ENCODE data around the gene ANGPTL4.
"Not testable (repeated sequence)": the region's sequence is repeated elsewhere in the genome, so short reads cannot be mapped to it uniquely, and the experiment has no call there.

Gene ANGPTL4

DNA sequence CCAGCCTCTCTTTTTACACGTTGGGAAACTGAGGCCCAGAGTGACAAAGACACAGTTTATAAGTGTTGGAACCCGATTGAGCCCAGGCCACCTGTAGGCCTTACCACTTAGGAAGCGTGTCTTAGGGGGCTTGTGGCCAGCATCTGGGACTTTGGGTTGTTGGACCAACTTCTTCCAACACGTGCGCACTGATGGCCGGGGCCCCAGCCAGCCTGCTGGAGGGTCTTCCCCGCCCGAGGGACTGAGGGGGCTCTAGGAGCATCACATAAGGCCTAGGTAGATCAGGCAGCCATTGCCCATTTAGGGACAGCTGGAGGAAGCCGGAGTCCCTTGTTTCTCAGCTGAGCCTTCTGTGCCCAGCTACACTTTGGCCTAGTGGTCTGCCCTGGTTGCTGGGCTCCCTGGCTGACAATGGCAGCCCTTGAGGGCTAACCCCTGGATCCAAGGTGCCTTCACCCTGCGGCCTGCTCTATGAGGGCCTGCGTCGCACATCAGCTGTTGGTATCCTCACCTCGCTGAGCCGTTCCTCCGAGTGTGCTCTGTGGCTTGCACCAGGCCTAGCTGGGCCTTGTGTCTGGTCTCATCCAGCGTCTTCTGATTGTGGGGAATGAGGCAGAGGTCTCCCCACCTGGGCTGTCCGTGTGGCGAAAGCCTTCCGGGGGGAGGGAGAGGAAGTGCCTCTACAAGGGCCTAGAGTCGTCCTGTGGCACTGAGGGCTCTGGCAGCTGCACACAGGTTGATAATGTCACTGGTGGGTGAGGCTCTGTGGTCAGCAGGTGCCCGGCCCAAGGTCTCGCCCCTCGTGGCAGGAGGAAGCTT is 27.5 kb downstream of the ANGPTL4 start:
- DNase-seq: no peak

DNA sequence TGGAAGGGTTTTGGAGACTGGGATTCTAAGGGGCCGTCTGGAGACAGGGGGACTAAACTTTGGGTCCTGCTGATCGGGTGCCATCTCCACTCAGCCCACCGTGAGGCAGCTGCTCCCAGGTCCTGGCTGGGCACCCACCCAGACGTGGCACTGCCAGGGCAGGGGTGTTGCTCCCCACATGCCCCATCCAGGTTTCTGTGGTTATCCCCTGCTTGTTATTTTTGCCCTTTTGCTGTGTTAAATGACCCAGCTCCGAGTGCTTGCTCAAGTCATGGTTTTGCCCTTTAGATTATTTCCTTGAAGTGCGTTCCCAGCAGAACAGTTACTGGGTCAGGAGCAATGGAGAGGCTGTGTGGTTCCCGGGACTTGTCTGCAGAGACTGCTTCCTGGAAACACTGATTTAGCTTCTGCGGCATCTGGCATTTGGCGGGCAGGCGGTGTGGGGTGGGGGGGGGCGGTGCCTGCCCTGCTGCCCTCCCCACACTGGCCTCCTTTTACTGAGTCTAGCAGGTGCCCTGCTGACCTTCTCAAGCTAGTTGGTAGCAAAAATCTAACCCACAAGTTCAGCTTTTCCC is 28.1 kb downstream of the ANGPTL4 start:
- no peak for DNase-seq

DNA sequence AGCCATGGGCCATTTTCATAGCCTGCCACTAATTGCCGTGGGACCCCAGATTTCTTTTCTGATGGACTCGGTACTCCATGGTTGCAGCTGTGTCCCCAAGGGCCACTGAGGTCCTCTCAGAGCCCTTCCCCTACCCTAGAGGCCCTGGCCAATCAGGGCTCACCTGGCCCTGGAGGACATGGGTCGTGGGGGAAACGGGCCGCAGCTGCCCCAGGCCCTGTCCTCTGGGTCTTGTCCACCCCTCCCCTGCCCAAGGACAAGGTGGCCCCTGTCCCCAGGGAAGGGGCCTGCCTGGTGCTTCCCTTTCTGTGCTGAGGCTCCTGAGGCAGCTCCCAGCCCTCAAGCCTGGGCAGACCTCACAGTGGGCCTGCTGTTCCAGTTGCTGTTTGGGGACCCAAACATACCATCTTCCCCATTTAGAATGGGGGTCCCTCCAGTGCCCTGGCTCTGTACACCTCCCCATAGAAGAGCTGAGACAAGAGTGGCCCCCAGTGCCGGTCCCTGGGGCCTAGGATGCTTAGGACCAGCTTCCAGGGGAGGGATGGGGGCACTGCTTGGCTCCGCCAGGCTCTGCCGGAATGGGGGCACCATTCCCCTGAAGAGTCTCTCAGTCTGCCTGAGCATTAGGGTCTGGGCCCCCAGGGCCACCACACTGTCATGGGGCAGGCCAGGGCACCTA is 29.4 kb downstream of the ANGPTL4 start:
- DNase-seq: no peak

DNA sequence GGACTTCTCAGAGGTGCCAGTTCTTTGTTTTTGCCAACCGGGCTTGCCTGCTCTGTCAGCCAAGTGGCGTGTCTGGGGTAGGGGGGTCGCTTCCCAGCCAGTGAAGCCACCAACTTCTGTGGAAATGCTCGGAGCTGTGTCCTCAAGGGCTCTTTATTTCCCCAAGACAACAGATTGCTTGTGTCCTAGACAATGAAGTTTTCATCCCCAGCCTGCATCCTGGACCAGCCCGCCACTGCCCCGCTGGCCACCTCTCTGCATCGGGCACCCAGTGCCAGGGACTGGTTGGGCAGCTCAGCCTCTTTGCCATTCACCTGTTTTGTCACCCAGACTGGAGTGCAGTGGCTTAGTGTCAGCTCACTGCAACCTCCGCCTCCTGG is 29.9 kb downstream of the ANGPTL4 start:
- DNase-seq: no peak

DNA sequence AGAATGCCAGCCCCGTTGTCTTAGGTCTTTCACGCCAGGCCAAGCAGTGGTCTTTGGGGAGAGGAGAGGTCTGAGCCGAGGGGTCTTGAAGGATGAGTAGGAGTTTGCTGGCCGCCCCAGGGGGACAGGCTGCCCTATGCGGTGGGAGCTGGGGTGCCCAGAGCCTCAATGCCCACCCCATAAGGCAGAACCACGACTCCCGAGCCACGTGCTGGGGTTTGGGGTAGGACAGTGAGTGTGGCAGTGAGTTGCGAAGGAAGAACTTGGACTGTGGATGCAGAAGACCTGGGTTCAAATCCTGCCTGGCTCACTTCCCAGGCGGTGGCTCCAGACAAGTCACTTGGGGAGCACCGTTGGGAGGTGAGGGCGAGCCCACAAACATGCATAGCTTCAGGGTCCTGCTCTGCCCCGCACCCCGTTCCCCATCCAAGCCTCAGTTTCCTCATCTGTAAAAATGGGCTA is 31.7 kb downstream of the ANGPTL4 start:
- DNase-seq: no peak

DNA sequence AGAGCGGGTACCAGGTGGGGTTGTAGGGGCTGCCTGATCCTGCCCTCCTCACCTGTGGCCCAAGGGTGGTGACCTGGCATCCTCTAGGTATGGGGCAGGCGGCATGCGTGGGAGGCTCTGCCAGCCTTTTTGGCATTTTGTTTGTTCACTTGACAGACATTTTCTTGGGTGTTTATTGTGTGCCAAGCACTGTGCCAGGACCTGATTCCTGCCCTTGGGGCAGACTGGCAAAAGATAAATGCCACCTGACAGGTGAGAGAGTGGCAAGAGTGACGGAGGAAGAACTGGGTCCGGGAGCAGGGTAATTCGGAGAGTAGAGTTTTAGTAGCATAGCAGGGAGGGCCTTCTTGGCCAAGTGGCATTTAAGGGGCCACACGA is 32.2 kb downstream of the ANGPTL4 start:
- no peak for DNase-seq

DNA sequence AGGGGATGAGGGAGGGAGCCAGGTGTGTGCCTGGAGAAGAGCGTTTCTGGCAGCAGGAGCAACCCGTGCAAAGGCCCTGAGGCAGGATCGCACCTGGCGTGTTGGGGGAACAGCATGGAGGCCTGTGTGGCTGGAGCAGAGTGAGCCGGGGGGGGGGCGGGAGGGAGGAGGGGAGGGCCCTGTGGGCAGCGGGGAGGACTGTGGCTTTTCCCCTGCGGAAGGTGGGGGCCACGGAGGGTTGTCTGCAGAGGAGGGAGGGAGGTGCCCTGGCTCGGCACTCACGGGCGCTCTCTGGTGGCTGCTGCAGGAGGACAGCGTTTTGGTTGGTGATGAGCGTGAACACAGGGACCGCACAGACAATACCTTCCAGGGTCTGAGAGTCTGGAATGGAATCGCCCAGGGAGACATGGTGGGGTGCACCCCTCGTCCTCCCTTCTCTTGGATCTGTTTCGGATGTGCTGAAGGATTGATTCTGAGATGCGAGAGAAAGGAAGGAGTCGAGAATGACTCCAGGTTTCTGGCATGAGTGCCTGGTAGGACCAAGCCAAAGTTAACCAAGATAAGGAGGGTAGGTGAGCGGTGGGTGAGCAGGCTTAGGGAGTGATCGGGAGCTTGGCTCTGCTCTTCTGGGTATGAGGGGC is 32.7 kb downstream of the ANGPTL4 start:
- peak; percentile 16 to 41 (median 29) for DNase-seq

DNA sequence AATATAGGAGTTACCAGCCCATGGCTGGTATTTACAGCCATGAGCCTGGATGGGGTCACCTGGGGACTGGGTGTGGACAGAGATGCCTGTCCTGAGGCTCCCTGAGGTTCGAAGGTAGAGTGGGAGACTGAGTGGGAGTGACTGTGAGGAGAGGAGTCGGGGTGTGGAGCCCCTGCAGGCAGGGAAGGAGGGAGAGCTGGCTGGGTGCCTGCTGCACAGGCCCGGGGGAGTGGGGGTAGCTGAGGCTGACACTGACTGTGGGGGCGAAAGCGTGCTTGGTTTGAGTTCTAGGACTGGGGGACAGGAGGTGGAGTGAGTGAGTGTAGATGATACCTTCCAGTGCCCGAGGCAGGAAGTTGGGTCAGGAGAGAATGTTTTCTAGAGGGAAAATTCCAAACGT is 33.3 kb downstream of the ANGPTL4 start:
- no peak for DNase-seq

DNA sequence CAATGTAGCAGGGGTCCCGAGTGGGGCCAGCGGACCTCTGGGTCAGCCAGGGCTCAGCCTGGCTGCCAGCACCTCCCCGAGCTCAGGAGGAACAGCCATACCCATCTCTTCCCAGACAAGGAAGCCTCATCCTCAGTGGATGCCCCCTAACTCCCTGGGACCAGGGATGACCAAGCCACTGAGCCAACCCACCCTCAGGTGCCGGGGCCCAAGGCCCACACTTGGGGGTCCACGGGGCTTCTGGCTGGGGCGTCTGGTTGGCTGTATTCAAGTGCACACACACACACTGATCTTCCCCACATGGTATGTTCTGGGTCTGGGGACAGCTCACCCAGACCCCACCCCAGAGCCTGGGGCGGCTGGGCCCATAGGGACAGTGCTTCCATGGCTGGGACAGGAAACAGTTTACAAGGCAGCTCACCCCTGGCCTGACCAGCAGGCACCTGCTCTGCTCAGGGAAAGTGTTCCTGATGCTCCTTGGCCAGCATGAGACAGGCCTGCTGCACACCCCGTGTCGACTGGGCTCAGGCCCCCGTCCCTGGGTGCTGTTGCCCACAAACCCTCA is 33.9 kb downstream of the ANGPTL4 start:
- no peak for DNase-seq

DNA sequence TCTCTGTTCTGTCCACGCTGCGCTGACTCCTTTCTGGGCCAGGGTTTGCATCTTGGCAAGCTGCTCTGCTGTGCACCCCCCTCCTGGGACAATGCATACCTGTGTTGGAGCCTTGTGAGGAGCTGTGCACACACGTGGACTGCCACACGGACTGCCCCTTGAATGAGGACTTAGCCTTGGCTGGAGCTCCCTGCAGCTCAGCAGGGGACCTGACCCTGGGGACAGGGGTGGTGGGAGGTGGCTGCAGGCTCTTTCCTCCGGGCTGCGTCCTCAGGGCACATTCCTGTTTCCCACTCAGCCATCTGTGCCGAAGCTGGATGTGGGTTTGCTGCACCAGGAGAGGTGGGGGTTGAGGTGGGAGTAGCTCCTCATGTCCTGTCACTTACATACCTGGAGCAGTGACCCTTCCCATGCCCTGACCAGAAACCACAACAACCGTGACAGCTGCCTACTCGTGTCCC is 34.4 kb downstream of the ANGPTL4 start:
- no peak for DNase-seq

DNA sequence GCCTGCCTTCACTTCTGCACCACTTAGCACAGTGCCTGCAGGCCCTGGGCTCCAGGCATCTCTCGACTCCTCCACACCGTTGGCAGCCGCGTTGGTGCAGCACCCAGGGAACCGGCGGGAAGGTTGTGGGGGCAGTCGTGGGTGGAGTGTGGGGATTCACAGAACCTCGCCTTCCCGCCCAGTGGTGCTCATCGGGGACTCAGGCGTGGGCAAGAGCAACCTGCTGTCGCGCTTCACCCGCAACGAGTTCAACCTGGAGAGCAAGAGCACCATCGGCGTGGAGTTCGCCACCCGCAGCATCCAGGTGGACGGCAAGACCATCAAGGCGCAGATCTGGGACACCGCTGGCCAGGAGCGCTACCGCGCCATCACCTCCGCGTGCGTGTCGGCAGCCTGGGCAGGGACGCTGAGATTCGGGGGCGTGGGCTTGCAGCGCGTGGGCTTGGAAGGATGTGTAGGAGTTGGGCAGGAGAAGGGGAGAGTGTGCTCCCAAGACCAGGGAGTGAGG is 35.8 kb downstream of the ANGPTL4 start:
- DNase-seq: no peak

DNA sequence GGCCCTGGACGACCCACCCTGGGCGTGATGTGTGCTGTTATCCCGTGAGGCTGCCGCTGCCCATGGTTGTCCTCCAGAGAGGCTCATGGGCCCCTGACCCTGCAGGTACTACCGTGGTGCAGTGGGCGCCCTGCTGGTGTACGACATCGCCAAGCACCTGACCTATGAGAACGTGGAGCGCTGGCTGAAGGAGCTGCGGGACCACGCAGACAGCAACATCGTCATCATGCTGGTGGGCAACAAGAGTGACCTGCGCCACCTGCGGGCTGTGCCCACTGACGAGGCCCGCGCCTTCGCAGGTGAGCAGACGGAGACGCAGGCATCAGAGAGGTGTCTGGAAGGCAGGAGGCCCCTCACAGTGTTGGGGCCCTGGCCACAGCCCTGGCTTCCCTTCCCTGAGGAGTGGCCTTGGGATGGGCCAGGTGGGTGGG is 38.0 kb downstream of the ANGPTL4 start:
- DNase-seq: no peak

DNA sequence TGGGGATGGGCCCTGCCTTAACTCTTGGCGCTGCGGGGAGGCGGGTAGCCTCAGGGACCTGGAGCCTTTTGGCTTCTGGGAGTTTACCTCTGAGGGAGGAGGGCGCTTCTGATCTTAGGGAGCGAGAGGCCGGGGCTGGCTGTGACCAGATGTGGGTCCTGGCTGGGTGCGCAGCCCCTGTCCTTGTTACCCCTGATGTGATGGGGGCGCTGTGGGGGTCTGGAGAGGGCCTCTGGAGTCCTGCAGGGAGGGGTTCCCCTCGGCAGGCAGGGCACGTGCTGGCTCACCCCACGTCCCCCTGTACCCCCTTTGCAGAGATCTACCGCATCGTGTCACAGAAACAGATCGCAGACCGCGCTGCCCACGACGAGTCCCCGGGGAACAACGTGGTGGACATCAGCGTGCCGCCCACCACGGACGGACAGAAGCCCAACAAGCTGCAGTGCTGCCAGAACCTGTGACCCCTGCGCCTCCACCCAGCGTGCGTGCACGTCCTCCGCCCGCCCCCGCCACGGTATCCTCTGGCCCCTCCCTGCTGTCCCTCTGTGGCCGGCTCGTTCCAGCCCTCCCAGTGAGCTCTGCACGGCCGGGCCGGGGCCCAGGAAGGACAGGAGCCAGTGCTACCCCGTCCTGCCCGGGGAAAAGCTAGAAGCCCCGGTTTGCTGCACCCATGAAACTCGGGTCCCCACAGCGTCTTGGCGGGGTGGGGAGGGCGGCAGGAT is 39.3 kb downstream of the ANGPTL4 start:
- DNase-seq: no peak

DNA sequence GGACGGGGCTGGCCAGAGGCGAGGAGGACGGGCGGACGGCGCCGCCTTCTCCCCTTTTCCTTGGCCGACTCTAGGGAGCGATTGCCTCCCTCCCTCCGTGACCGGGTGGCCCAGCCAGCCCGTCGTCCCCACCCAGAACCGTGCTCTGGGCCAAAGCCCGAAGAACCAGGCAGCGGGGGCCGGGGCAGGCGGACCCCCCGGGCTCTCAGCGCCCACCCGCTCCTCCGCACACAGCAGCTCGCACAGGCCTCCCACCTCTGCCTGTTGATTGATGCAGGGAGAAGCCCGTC is 39.8 kb downstream of the ANGPTL4 start:
- no peak for DNase-seq

DNA sequence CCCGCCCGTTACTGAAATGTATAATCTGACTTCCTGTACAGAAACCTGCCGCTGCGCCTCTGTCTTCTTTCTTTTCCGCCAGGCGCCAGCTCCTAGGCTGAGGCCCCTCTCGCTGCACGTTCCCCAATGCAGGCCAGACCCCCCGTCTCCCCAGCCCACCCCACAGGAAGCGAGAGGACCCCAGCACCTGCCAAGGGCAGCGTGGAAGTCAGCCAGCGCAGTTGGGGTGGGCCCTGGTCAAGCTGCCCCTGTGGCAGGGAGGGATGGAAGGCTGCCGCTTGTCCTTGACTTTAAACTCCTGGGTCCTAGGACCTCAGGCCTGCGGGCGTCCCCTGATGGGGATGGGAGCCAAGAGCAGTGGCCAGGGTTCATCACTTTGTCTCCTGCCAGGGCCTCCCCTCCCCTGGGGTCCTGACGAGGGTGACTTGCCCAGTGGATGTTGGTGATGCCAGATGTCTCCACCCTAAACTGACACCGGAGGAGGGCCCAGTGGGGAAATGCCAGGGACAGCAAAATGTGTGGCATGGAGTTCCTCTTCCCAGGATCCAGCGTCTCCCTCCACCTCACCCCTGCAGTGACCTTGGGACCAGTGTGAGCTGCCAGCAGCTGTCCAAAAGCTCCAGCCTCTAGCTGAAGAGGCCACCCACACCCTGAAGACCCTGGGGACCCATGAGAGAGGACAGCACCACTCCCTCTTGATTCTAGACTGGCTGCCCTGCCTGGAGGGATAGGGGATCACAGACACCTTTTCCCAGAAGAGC is 40.6 kb downstream of the ANGPTL4 start:
- no peak for DNase-seq

DNA sequence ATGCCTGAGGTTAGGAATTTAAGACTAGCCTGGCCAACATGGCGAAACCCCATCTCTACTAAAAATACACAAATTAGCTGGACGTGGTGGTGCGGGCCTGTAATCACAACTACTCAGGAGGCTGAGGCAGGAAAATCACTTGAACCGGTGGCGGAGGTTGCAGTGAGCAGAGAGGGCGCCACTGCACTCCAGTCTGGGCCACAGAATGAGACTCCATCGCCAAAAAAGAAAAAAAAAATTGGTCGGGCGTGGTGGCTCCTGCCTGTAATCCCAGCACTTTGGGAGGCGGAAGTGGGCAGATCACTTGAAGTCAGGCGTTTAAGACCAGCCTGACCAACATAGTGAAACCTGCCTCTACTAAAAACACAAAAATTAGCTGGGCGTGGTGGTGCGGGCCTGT is 46.8 kb downstream of the ANGPTL4 start:
- not testable (repeated sequence) for DNase-seq

DNA sequence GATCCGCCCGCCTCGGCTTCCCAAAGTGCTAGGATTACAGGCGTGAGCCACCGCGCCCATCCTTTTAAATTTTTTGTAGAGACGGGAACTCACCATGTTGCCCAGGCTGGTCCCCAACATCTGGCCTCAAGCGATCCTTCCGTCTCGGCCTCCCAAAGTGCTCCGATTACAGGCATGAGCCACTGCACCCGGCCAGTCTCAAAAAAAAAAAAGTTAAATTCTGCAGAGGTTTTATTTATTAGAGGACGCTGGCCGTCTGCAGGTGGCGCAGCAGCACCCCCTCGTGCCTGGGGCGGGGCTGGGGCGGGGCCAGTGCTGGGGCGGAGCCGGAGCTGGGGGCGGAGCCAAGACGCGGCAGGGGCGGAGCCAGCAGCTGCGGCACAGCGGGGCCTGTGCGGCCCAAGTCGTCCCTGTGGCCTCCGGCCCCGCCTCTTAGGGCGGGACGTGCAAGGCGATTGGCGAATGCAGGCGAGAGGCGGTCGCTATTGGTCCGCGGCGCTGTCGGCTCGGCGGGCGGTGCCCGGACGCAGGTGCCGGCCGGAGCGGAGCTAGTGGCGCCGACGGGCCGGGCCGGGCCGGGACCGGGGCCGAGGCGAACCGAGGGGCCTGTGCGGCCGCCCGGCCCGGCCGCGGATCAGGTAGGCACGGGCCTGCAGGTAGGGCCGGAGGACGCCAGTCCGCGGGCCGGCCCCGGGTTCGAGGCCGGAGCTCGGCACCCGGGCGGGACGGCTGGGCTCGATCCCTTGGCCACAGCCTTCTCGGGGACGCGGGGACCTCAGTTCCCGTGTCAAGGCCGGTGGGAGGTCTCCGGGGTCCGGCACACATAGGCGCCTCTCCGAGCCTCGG is 49.1 kb downstream of the ANGPTL4 start, which contains the start of gene MARCHF2:
Gene MARCHF2 (plus strand): TSS at position 523 of the 846 bp plus-strand sequence. CDS start 8,536 bp downstream, outside the sequence.
- DNase-seq: peak; percentile 91 to 95 (median 92)

DNA sequence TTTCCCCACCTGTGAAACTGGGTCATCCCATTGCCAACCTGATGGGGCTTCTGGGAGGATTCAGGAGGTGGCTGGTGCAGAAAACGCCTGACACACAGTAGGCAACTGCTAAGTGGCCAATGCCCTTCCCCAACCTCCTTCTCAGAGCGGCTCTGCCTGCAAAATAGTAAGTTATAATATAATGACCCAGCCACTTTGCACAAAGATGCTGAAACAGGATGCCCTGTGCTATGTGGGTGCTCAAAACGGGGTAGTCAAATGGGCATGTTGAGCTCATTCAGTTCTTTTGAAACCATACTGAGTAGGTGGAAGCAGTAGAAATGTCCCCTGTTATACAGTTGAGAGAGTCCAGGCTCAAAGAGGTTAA is 49.7 kb downstream of the ANGPTL4 start:
- DNase-seq: no peak

DNA sequence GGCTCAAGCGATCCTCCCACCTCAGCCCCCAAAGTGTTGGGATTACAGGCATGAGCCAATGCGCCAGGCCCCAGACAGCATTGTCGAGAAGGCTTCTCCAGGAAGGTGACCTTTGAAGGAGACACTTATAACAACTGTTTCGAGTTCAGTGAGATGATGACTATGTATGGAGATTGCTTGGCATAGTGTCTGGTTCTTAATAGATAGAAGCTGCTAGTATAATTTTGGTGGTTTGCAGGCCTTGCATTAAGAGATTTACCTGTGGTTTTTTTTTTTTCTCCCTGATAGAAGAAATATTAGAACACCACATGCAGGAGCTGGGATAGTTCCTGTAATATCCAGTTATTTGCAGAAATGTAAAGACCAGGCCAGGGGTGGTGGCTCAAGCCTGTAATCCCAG is 52.8 kb downstream of the ANGPTL4 start:
- no peak for DNase-seq

All from activated CD4-positive, CD25-positive, alpha-beta regulatory T cell (primary cell).